ENCODE data around the gene GJC2. TPM values are rescaled to one million over a fixed set of nuclear protein-coding genes. Genes with fewer than 3 reads are reported as not detected.

GJC2 gene
- total RNA-seq, 1 experiment from 2014 or later: 1.2 TPM

DNA sequence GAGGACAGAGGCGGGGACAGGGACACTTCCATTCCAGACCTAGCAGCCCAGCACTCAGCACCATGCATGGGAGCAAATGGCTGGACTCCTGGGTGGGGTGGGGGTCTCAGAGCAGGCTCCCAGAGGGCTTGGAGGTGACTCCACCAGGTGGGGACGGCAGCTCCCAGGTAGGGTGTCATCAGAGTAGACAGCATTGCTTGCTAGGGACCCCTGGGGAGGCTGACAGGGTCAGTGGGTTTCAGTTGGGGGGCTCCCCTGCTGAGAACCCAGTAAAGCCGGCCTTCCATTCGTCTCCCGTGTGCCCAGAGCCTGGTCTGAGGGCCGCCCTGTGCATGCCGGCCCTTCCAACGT lies 4.8 kb upstream of the GJC2 start:
- Mint-ChIP-seq H3K36me3 (ENCODE audit: insufficient read depth, unreplicated experiment) (peaks cover 65% of the 10 kb centered on the region), H3K27me3 (ENCODE audit: unreplicated experiment) (no peaks in the 10 kb centered on the region), H3K27ac (ENCODE audit: unreplicated experiment) (no peak overlapping the region), H3K4me3 (ENCODE audit: low read depth, unreplicated experiment) (no peak overlapping the region), H3K4me1 (ENCODE audit: low read depth, unreplicated experiment) (peaks cover 20% of the 10 kb centered on the region), H3K9me3 (ENCODE audit: low read depth, unreplicated experiment) (no peaks in the 10 kb centered on the region)
- intact Hi-C loops (cut with micrococcal nuclease; ENCODE audit: unreplicated experiment): no loop called here
- BruUV-seq (replicated peaks): no TSS peak
- TF ChIP-seq, protein P1, sequence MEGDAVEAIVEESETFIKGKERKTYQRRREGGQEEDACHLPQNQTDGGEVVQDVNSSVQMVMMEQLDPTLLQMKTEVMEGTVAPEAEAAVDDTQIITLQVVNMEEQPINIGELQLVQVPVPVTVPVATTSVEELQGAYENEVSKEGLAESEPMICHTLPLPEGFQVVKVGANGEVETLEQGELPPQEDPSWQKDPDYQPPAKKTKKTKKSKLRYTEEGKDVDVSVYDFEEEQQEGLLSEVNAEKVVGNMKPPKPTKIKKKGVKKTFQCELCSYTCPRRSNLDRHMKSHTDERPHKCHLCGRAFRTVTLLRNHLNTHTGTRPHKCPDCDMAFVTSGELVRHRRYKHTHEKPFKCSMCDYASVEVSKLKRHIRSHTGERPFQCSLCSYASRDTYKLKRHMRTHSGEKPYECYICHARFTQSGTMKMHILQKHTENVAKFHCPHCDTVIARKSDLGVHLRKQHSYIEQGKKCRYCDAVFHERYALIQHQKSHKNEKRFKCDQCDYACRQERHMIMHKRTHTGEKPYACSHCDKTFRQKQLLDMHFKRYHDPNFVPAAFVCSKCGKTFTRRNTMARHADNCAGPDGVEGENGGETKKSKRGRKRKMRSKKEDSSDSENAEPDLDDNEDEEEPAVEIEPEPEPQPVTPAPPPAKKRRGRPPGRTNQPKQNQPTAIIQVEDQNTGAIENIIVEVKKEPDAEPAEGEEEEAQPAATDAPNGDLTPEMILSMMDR (IDR thresholded peaks at IDR 0.05; ENCODE audit: unreplicated experiment): no peak
- CTCF ChIA-PET: interaction anchor here (1.0 kb wide), 1 partner anchor 20 kb away, joined by 3 read pairs; the partner anchor contains the start of gene IBA57
- DNase-seq: no peak

DNA sequence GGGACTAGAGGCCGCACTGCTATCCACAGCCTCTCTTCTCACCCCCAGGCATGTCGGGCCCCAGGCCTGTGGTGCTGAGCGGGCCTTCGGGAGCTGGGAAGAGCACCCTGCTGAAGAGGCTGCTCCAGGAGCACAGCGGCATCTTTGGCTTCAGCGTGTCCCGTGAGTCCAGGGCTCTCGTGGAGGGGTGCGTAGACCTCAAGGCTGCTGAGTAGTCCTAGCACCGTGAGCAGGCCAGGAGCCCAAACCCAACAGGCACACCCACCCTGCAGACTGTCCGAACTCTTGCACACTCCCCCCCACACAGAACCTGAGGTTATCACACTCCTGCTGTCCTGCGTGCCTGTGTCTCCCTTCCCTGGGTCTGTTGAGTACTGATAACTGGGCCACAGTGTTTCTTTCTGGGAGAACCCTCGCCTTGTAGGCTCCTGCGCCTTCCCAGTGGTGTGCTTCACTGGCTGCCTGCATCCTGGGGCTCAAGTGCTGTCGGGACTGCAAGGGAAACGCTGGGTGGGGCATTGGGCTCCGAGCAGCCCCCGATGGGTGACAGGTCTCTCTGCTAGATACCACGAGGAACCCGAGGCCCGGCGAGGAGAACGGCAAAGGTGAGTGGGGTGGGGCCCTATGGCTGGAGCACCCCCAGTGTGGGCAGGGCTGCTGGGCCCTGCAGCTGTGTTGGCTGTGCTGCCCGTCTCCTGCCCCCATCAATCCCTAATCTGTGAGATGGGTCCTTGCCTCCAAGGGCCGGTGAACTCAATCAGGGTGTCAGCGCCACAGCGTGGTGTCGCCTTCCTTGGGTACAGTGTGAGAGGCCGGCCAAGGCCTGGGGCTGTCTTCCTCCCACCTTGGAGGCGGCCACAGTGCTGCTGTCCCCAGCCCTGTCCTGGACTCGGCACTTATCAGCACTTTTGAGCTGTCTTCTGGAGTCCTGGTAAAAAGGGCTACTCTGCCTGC lies 4.0 kb upstream of the GJC2 start:
- Mint-ChIP-seq H3K4me3 (ENCODE audit: low read depth, unreplicated experiment) (no peak overlapping the region), H3K4me1 (ENCODE audit: low read depth, unreplicated experiment) (peaks cover 20% of the 10 kb centered on the region), H3K27ac (ENCODE audit: unreplicated experiment) (no peak overlapping the region), H3K27me3 (ENCODE audit: unreplicated experiment) (no peaks in the 10 kb centered on the region), H3K9me3 (ENCODE audit: low read depth, unreplicated experiment) (no peaks in the 10 kb centered on the region), H3K36me3 (ENCODE audit: insufficient read depth, unreplicated experiment) (peaks cover 65% of the 10 kb centered on the region)
- CTCF ChIA-PET: no interaction called here
- TF ChIP-seq, protein P1 (IDR thresholded peaks at IDR 0.05; ENCODE audit: unreplicated experiment): no peak
- no TSS peak for BruUV-seq (replicated peaks)
- intact Hi-C loops (cut with micrococcal nuclease; ENCODE audit: unreplicated experiment): no loop called here
- DNase-seq: no peak

DNA sequence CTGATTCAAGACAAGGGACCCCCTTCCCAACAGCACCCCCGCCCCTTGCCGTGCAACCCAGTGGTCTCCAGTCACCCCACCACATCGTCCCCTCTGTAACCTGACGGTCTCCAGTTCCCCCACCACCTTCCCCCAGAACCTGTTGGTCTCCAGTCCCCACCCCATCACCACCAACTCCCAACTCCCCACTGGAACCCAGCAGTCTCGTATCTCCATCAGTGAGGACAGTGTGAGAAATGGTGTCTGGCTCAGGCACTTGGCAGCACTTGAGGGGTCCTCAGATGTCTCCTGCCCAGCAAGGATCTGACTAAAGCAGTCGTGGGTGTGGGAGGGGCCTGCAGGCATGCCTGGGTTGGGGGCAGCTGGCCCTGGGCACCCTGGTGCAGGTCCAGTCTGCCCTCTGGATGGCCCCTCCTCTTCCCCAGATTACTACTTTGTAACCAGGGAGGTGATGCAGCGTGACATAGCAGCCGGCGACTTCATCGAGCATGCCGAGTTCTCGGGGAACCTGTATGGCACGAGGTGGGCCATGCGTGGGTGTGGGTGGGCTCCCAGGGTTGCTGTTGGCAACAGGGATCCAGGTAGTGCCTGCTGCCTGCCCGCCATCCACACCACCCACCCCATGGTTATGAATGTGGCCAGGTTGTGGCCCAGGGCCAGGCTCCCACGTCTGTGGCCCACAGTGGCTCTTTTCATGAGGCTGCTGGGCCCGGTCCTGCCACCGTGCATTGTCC lies 3.1 kb upstream of the GJC2 start:
- intact Hi-C loops (cut with micrococcal nuclease; ENCODE audit: unreplicated experiment): no loop called here
- H3K27ac Mint-ChIP-seq (ENCODE audit: unreplicated experiment): no peak overlapping the region
- H3K9me3 Mint-ChIP-seq (ENCODE audit: low read depth, unreplicated experiment): no peaks in the 10 kb centered on the region
- peaks cover 56% of the 10 kb centered on the region for H3K36me3 Mint-ChIP-seq (ENCODE audit: insufficient read depth, unreplicated experiment)
- BruUV-seq (replicated peaks): no TSS peak
- DNase-seq: no peak
- CTCF ChIA-PET: no interaction called here
- peaks cover 20% of the 10 kb centered on the region for H3K4me1 Mint-ChIP-seq (ENCODE audit: low read depth, unreplicated experiment)
- TF ChIP-seq, protein P1 (IDR thresholded peaks at IDR 0.05; ENCODE audit: unreplicated experiment): no peak
- no peak overlapping the region for H3K4me3 Mint-ChIP-seq (ENCODE audit: low read depth, unreplicated experiment)
- no peaks in the 10 kb centered on the region for H3K27me3 Mint-ChIP-seq (ENCODE audit: unreplicated experiment)

DNA sequence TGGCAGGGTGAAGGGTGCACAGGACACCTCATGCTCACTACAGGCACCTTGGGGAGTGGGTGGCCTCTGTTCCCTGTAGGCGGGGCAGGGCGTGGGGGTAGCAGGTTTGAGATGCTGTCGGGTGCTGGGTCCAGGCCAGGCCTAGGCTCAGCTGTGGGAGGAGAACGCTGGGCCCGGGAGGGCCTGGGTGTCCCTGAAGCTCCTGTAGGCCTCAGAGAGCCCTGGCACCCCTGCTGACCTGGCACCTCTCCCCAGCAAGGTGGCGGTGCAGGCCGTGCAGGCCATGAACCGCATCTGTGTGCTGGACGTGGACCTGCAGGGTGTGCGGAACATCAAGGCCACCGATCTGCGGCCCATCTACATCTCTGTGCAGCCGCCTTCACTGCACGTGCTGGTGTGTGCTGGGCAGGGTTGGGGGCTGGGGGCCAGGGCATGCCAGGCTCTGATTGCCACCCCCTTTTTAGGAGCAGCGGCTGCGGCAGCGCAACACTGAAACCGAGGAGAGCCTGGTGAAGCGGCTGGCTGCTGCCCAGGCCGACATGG lies 2.5 kb upstream of the GJC2 start:
- DNase-seq: no peak
- TF ChIP-seq, protein P1 (IDR thresholded peaks at IDR 0.05; ENCODE audit: unreplicated experiment): no peak
- Mint-ChIP-seq H3K9me3 (ENCODE audit: low read depth, unreplicated experiment) (no peaks in the 10 kb centered on the region), H3K36me3 (ENCODE audit: insufficient read depth, unreplicated experiment) (peaks cover 50% of the 10 kb centered on the region), H3K27me3 (ENCODE audit: unreplicated experiment) (no peaks in the 10 kb centered on the region), H3K4me1 (ENCODE audit: low read depth, unreplicated experiment) (peaks cover 20% of the 10 kb centered on the region), H3K4me3 (ENCODE audit: low read depth, unreplicated experiment) (no peak overlapping the region), H3K27ac (ENCODE audit: unreplicated experiment) (no peak overlapping the region)
- intact Hi-C loops (cut with micrococcal nuclease; ENCODE audit: unreplicated experiment): no loop called here
- CTCF ChIA-PET: no interaction called here
- no TSS peak for BruUV-seq (replicated peaks)
